Measurements from ENCODE around the gene ZNF580.

Gene ZNF580

GRCh38 chr19:55640577-55641425 lies at the start of gene ZNF580:
TSS of gene ZNF580 (plus strand) at chr19:55641002. CDS start at chr19:55642509, 1,507 bp downstream.
- H3K27me3 ChIP-seq (ENCODE audit: control insufficient read depth in 2 of 2, insufficient read depth in 2 of 2, low read length in 2 of 2) = no peaks in the 10 kb centered on the region
- H3K4me3 ChIP-seq (ENCODE audit: low read length in 2 of 2) = peak within 1 kb of the TSS; percentile 69 to 86
- peaks cover 34 to 49% of the 10 kb centered on the region in 2 donors for H3K4me1 ChIP-seq (ENCODE audit: control insufficient read depth in 2 of 2, insufficient read depth in 2 of 2, low read length in 2 of 2)

GRCh38 chr19:55591555-55591954 lies 49.2 kb upstream of the ZNF580 start:
- peaks cover 11 to 16% of the 10 kb centered on the region in 2 donors for H3K36me3 ChIP-seq (ENCODE audit: control insufficient read depth in 2 of 2, insufficient read depth in 2 of 2, low read length in 2 of 2)
- peaks cover 5 to 6% of the 10 kb centered on the region in 2 donors for H3K4me1 ChIP-seq (ENCODE audit: control insufficient read depth in 2 of 2, insufficient read depth in 2 of 2, low read length in 2 of 2)
- no peak overlapping the region for H3K9ac ChIP-seq (ENCODE audit: low read depth in 1 of 2, low read length in 2 of 2)
- no peak overlapping the region for H3K4me3 ChIP-seq (ENCODE audit: low read length in 2 of 2)
- H3K9me3 ChIP-seq (ENCODE audit: control insufficient read depth in 2 of 2, low read length in 2 of 2) = no peaks in the 10 kb centered on the region
- no peaks in the 10 kb centered on the region for H3K27me3 ChIP-seq (ENCODE audit: control insufficient read depth in 2 of 2, insufficient read depth in 2 of 2, low read length in 2 of 2)
- no peak overlapping the region for H3K27ac ChIP-seq (ENCODE audit: low read depth in 2 of 2, low read length in 2 of 2)

More at GRCh38 chr19:55640577-55641425, at the start of gene ZNF580:
- H3K9me3 ChIP-seq (ENCODE audit: control insufficient read depth in 2 of 2, low read length in 2 of 2) = no peaks in the 10 kb centered on the region
- peak within 1 kb of the TSS; percentile 73 to 81 for H3K27ac ChIP-seq (ENCODE audit: low read depth in 2 of 2, low read length in 2 of 2)
- H3K36me3 ChIP-seq (ENCODE audit: control insufficient read depth in 2 of 2, insufficient read depth in 2 of 2, low read length in 2 of 2) = peaks cover 3 to 12% of the 10 kb centered on the region in 2 donors
- peak within 1 kb of the TSS; percentile 50 to 68 for H3K9ac ChIP-seq (ENCODE audit: low read depth in 1 of 2, low read length in 2 of 2)

- H3K36me3 ChIP-seq (ENCODE audit: control insufficient read depth in 2 of 2, insufficient read depth in 2 of 2, low read length in 2 of 2) = peaks cover 11 to 16% of the 10 kb centered on the region in 2 donors
- H3K4me3 ChIP-seq (ENCODE audit: low read length in 2 of 2) = no peak overlapping the region
These were observed 48.3 kb upstream of the ZNF580 start for GRCh38 chr19:55592391-55593090.

GRCh38 chr19:55593096-55593772 lies 47.6 kb upstream of the ZNF580 start:
- H3K4me3 ChIP-seq (ENCODE audit: low read length in 2 of 2) = no peak overlapping the region
- H3K27ac ChIP-seq (ENCODE audit: low read depth in 2 of 2, low read length in 2 of 2) = no peak overlapping the region
- H3K27me3 ChIP-seq (ENCODE audit: control insufficient read depth in 2 of 2, insufficient read depth in 2 of 2, low read length in 2 of 2) = no peaks in the 10 kb centered on the region
- no peak overlapping the region for H3K9ac ChIP-seq (ENCODE audit: low read depth in 1 of 2, low read length in 2 of 2)
- no peaks in the 10 kb centered on the region for H3K9me3 ChIP-seq (ENCODE audit: control insufficient read depth in 2 of 2, low read length in 2 of 2)
- peaks cover 11 to 16% of the 10 kb centered on the region in 2 donors for H3K36me3 ChIP-seq (ENCODE audit: control insufficient read depth in 2 of 2, insufficient read depth in 2 of 2, low read length in 2 of 2)
- no peaks in the 10 kb centered on the region for H3K4me1 ChIP-seq (ENCODE audit: control insufficient read depth in 2 of 2, insufficient read depth in 2 of 2, low read length in 2 of 2)

More at GRCh38 chr19:55592391-55593090, 48.3 kb upstream of the ZNF580 start:
- H3K27ac ChIP-seq (ENCODE audit: low read depth in 2 of 2, low read length in 2 of 2) = no peak overlapping the region
- H3K9ac ChIP-seq (ENCODE audit: low read depth in 1 of 2, low read length in 2 of 2) = no peak overlapping the region
- H3K9me3 ChIP-seq (ENCODE audit: control insufficient read depth in 2 of 2, low read length in 2 of 2) = no peaks in the 10 kb centered on the region
- H3K27me3 ChIP-seq (ENCODE audit: control insufficient read depth in 2 of 2, insufficient read depth in 2 of 2, low read length in 2 of 2) = no peaks in the 10 kb centered on the region
- H3K4me1 ChIP-seq (ENCODE audit: control insufficient read depth in 2 of 2, insufficient read depth in 2 of 2, low read length in 2 of 2) = no peaks in the 10 kb centered on the region

- H3K27me3 ChIP-seq (ENCODE audit: control insufficient read depth in 2 of 2, insufficient read depth in 2 of 2, low read length in 2 of 2) = no peaks in the 10 kb centered on the region
- H3K9me3 ChIP-seq (ENCODE audit: control insufficient read depth in 2 of 2, low read length in 2 of 2) = no peaks in the 10 kb centered on the region
- H3K27ac ChIP-seq (ENCODE audit: low read depth in 2 of 2, low read length in 2 of 2) = no peak overlapping the region
- H3K4me1 ChIP-seq (ENCODE audit: control insufficient read depth in 2 of 2, insufficient read depth in 2 of 2, low read length in 2 of 2) = peaks cover 0 to 3% of the 10 kb centered on the region in 2 donors
- peaks cover 11 to 16% of the 10 kb centered on the region in 2 donors for H3K36me3 ChIP-seq (ENCODE audit: control insufficient read depth in 2 of 2, insufficient read depth in 2 of 2, low read length in 2 of 2)
- no peak overlapping the region for H3K4me3 ChIP-seq (ENCODE audit: low read length in 2 of 2)
- no peak overlapping the region for H3K9ac ChIP-seq (ENCODE audit: low read depth in 1 of 2, low read length in 2 of 2)
These were observed 45.7 kb upstream of the ZNF580 start for GRCh38 chr19:55594996-55595545.

- Histone ChIP-seq H3K27me3 (ENCODE audit: control insufficient read depth in 2 of 2, insufficient read depth in 2 of 2, low read length in 2 of 2) (no peaks in the 10 kb centered on the region), H3K4me1 (ENCODE audit: control insufficient read depth in 2 of 2, insufficient read depth in 2 of 2, low read length in 2 of 2) (peaks cover 7 to 11% of the 10 kb centered on the region in 2 donors), H3K9ac (ENCODE audit: low read depth in 1 of 2, low read length in 2 of 2) (no peak overlapping the region), H3K36me3 (ENCODE audit: control insufficient read depth in 2 of 2, insufficient read depth in 2 of 2, low read length in 2 of 2) (peaks cover 11 to 16% of the 10 kb centered on the region in 2 donors), H3K9me3 (ENCODE audit: control insufficient read depth in 2 of 2, low read length in 2 of 2) (no peaks in the 10 kb centered on the region), H3K27ac (ENCODE audit: low read depth in 2 of 2, low read length in 2 of 2) (no peak overlapping the region), H3K4me3 (ENCODE audit: low read length in 2 of 2) (no peak overlapping the region)
These were observed 44.5 kb upstream of the ZNF580 start for GRCh38 chr19:55596304-55596703.

GRCh38 chr19:55597501-55597921 lies 43.3 kb upstream of the ZNF580 start:
- Histone ChIP-seq H3K9me3 (ENCODE audit: control insufficient read depth in 2 of 2, low read length in 2 of 2) (no peaks in the 10 kb centered on the region), H3K9ac (ENCODE audit: low read depth in 1 of 2, low read length in 2 of 2) (no peak overlapping the region), H3K36me3 (ENCODE audit: control insufficient read depth in 2 of 2, insufficient read depth in 2 of 2, low read length in 2 of 2) (peaks cover 9 to 16% of the 10 kb centered on the region in 2 donors), H3K27me3 (ENCODE audit: control insufficient read depth in 2 of 2, insufficient read depth in 2 of 2, low read length in 2 of 2) (no peaks in the 10 kb centered on the region), H3K27ac (ENCODE audit: low read depth in 2 of 2, low read length in 2 of 2) (no peak overlapping the region), H3K4me3 (ENCODE audit: low read length in 2 of 2) (no peak overlapping the region), H3K4me1 (ENCODE audit: control insufficient read depth in 2 of 2, insufficient read depth in 2 of 2, low read length in 2 of 2) (peaks cover 7 to 11% of the 10 kb centered on the region in 2 donors)

- Histone ChIP-seq H3K4me1 (ENCODE audit: control insufficient read depth in 2 of 2, insufficient read depth in 2 of 2, low read length in 2 of 2) (peaks cover 7 to 11% of the 10 kb centered on the region in 2 donors), H3K36me3 (ENCODE audit: control insufficient read depth in 2 of 2, insufficient read depth in 2 of 2, low read length in 2 of 2) (peaks cover 9 to 16% of the 10 kb centered on the region in 2 donors), H3K9ac (ENCODE audit: low read depth in 1 of 2, low read length in 2 of 2) (no peak overlapping the region), H3K9me3 (ENCODE audit: control insufficient read depth in 2 of 2, low read length in 2 of 2) (no peaks in the 10 kb centered on the region), H3K4me3 (ENCODE audit: low read length in 2 of 2) (no peak overlapping the region), H3K27me3 (ENCODE audit: control insufficient read depth in 2 of 2, insufficient read depth in 2 of 2, low read length in 2 of 2) (no peaks in the 10 kb centered on the region), H3K27ac (ENCODE audit: low read depth in 2 of 2, low read length in 2 of 2) (no peak overlapping the region)
These were observed 42.8 kb upstream of the ZNF580 start for GRCh38 chr19:55598034-55598433.

GRCh38 chr19:55598719-55599467 lies 41.9 kb upstream of the ZNF580 start:
- Histone ChIP-seq H3K36me3 (ENCODE audit: control insufficient read depth in 2 of 2, insufficient read depth in 2 of 2, low read length in 2 of 2) (peaks cover 9 to 16% of the 10 kb centered on the region in 2 donors), H3K9ac (ENCODE audit: low read depth in 1 of 2, low read length in 2 of 2) (peak overlapping the region; percentile 75 to 77), H3K4me1 (ENCODE audit: control insufficient read depth in 2 of 2, insufficient read depth in 2 of 2, low read length in 2 of 2) (peaks cover 11% of the 10 kb centered on the region in 2 donors), H3K9me3 (ENCODE audit: control insufficient read depth in 2 of 2, low read length in 2 of 2) (no peaks in the 10 kb centered on the region), H3K27ac (ENCODE audit: low read depth in 2 of 2, low read length in 2 of 2) (peak overlapping the region; percentile 93 to 98), H3K4me3 (ENCODE audit: low read length in 2 of 2) (peak overlapping the region; percentile 93 to 97), H3K27me3 (ENCODE audit: control insufficient read depth in 2 of 2, insufficient read depth in 2 of 2, low read length in 2 of 2) (no peaks in the 10 kb centered on the region)
